Esophagus squamous epithelium (tissue), 4 donors: ENCODE results near the gene CCBE1.

Experiments used
- CTCF ChIP-seq, 6 experiments: fragments of 450-650 bp in 4 of 6; fragments of 200-600 bp in 2 of 6; sonication (generic) in 2 of 6; IDR thresholded peaks; one replicate each; pipeline ENCODE4 v1.5.1; 2016 to 2019; ENCODE audit warnings: antibody characterized with exemption in 6 of 6, mild to moderate bottlenecking in 4 of 6, moderate library complexity in 4 of 6
- POLR2A ChIP-seq, 4 donors: fragments of 450-650 bp; IDR thresholded peaks; one replicate each; pipeline ENCODE4 v1.6.1; 2017; ENCODE audit warnings: antibody characterized with exemption in 4 of 4, mild to moderate bottlenecking in 4 of 4, moderate library complexity in 3 of 4

- no peak for TF ChIP-seq CTCF (IDR thresholded peaks at IDR 0.05)
- no peak for TF ChIP-seq POLR2A (IDR thresholded peaks at IDR 0.05)
Observed at GRCh38 chr18:59514203-59514602, 183.0 kb downstream of the CCBE1 start.
